ENCODE measurements around the gene LASP1NB.

LASP1NB gene

GRCh38 chr17:38888842-38889241, 36.6 kb upstream of the LASP1NB start:
- no peak for DNase-seq (ENCODE audit: low read depth, low spot score)
- no peak overlapping the region for H3K4me3 ChIP-seq (ENCODE audit: low read depth, low read length)
- CTCF ChIA-PET, result interaction anchor here (1.0 to 1.3 kb wide), 2 partner anchors 8 to 12 kb away, joined by 3 to 4 read pairs; no protein-coding TSS in a partner anchor
- POLR2A ChIA-PET, result interaction anchor here (1.0 kb wide), 1 partner anchor 12 kb away, joined by 3 read pairs; no protein-coding TSS in a partner anchor
- no peak for TF ChIP-seq CTCF (IDR thresholded peaks at IDR 0.05; ENCODE audit: insufficient read depth, low read length, missing control alignments)

DNA sequence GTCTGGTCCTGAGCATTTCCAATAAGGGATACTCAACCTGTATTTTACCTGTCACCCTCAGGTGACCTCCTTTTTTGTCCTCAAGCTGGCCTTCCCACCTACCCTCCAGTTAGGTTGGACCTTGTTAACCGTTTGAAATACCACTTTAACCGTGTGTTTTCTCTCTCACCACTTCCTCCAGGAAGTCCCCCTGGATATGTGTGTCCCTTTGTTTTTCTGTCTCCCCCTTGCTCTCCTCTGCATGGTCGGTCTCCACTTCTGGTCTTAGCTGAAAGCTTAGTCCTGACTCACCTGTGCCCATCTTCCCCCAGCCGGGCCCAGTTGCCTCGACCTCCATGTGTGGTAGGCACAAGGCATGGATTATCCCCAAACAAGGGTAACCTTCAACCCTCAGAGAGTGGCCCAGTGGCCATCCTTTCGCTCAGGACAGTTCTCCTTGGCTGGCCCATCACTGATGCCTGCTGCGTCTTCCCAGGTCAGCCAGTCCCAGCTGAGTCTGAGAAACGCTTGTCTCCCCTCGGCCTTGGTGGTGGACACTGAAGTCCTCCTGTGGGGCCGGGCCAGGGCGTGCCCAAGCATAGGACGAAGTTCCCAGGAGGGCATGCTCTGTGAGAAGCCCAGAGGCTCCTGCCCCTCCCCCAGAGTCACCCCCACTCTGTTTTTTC, 35.5 kb upstream of the LASP1NB start:
- DNase-seq (ENCODE audit: low read depth, low spot score), result no peak
- POLR2A ChIA-PET, result interaction anchor here (1.0 kb wide), 1 partner anchor 13 kb away, joined by 3 read pairs; no protein-coding TSS in a partner anchor

GRCh38 chr17:38890410-38890746, 35.0 kb upstream of the LASP1NB start:
- DNase-seq (ENCODE audit: low read depth, low spot score), result no peak
- ChIA-PET POLR2A (no interaction called here), CTCF (no interaction called here)
- no peak overlapping the region for H3K4me3 ChIP-seq (ENCODE audit: low read depth, low read length)
- TF ChIP-seq CTCF (IDR thresholded peaks at IDR 0.05; ENCODE audit: insufficient read depth, low read length, missing control alignments), result no peak

More for the DNA sequence above, 35.5 kb upstream of the LASP1NB start:
- H3K4me3 ChIP-seq (ENCODE audit: low read depth, low read length), result no peak overlapping the region
- CTCF ChIA-PET, result interaction anchor here (1.0 to 1.3 kb wide), 2 partner anchors 9 to 11 kb away, joined by 3 to 4 read pairs; no protein-coding TSS in a partner anchor
- TF ChIP-seq CTCF (IDR thresholded peaks at IDR 0.05; ENCODE audit: insufficient read depth, low read length, missing control alignments), result no peak

DNA sequence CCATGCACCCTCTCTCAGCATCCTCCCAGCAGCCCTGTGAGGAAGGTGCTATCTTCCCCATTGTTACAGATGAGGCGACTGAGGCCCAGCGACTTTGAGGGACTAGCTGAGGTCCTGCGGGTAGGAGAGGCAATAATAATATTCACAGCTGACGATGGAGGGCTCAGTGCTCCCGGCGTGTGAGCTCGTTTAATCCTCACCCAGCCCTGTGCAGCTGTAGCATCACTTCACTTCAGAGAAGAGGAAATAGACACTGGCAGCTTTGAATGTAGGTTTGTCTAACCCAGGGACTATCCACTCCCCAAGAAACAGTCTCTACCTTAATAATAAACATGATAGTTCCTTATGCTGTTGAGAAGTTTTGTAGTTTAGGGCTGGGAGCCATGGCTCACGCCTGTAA, 34.0 kb upstream of the LASP1NB start:
- ChIA-PET CTCF (no interaction called here), POLR2A (interaction anchor here (1.4 kb wide), 1 partner anchor 10 kb away, joined by 3 read pairs; no protein-coding TSS in a partner anchor)

GRCh38 chr17:38892083-38892482, 33.3 kb upstream of the LASP1NB start:
- POLR2A ChIA-PET, result interaction anchor here (1.2 to 1.4 kb wide), 2 partner anchors 9 to 11 kb away, joined by 3 read pairs; no protein-coding TSS in a partner anchor
- TF ChIP-seq CTCF (IDR thresholded peaks at IDR 0.05; ENCODE audit: insufficient read depth, low read length, missing control alignments), result no peak
- H3K4me3 ChIP-seq (ENCODE audit: low read depth, low read length), result no peak overlapping the region
- no peak for DNase-seq (ENCODE audit: low read depth, low spot score)
- CTCF ChIA-PET, result no interaction called here

More for the DNA sequence above, 34.0 kb upstream of the LASP1NB start:
- H3K4me3 ChIP-seq (ENCODE audit: low read depth, low read length), result no peak overlapping the region
- DNase-seq (ENCODE audit: low read depth, low spot score), result no peak
- TF ChIP-seq CTCF (IDR thresholded peaks at IDR 0.05; ENCODE audit: insufficient read depth, low read length, missing control alignments), result no peak

GRCh38 chr17:38892620-38893019, 32.8 kb upstream of the LASP1NB start:
- ChIA-PET POLR2A (interaction anchor here (1.2 kb wide), 1 partner anchor 8 kb away, joined by 3 read pairs; no protein-coding TSS in a partner anchor), CTCF (interaction anchor here (1.1 kb wide), 1 partner anchor 22 kb away, joined by 3 read pairs; no protein-coding TSS in a partner anchor)
- DNase-seq (ENCODE audit: low read depth, low spot score), result no peak
- TF ChIP-seq CTCF (IDR thresholded peaks at IDR 0.05; ENCODE audit: insufficient read depth, low read length, missing control alignments), result no peak
- no peak overlapping the region for H3K4me3 ChIP-seq (ENCODE audit: low read depth, low read length)

Data from AG04449 (cell line).